CD4-positive, alpha-beta T cell treated with Interleukin-15 for 4 hours (primary cell): ENCODE results near the gene TUB.

Experiments used
- DNase-seq: peaks from one replicate; pipeline ENCODE4 v3.0.0-alpha.2; 2020; ENCODE audit warnings: low spot score

TUB gene

DNA sequence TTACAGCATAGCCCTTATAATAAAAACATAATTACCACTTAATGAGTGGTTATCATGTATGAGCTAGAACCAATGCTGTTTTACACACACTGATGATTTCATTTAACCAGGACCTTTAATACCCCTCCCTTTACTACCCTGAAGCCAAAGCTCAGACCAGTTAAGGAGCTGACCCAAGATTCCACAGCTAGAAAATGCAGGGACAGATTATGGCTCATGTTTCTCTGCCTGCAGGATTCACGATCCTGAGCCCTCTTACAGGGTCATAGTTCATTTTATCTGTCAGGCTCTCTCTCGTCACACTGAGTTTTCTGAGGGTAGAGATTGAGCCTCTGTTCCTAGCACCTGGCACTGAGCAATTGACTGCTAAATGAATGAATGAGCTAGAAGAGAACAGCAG, 27.4 kb downstream of the TUB start:
- DNase-seq = no peak

- DNase-seq = no peak
Measured at GRCh38 chr11:8109675-8110074, 28.7 kb downstream of the TUB start.

- DNase-seq = no peak
Measured at GRCh38 chr11:8110396-8110795, 29.4 kb downstream of the TUB start.

DNA sequence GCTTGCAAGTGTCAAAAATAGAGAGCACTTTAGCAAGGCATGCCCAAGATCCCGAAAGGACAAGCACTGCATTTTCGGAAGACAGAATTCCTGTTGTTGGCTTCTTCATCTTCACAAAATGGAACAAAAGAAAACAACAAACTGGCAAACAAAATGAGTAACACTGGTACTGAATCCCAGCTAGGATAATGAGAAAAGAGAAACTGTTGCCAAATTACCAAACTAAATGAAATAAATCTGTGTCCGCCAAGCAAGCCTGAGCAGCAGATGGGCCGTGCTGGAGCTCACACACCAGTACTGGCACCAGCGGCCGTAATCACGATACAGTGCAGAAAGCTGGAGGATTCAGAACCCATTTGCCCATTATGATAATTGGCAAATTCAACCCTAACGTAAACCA, 30.6 kb downstream of the TUB start:
- no peak for DNase-seq

DNA sequence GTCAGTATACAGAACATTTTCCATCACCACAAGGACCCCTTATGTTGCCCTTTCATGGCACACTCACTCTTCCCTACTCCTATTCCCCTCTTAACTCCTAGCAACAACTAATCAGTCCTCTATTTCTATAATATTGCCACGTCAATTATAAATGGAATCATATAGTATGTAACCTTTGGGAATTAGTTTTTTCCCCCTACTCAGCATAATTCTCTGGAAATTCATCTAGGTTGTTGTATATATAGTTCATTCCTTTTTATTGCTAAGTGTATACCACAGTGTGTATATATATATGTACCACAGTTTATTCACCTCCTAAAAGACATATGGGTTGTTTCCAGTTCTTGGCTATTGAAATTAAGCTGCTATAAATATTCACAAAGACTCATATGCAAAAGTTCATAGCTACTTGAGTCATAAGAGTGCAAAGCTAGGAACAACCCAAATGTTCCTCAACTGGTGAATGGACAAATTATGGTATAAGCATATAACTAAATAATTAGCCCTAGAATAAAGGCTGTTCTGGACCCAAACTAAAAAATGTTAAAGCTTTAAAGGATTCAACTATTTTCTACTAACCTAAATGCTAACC, 41.3 kb downstream of the TUB start:
- DNase-seq = no peak

DNA sequence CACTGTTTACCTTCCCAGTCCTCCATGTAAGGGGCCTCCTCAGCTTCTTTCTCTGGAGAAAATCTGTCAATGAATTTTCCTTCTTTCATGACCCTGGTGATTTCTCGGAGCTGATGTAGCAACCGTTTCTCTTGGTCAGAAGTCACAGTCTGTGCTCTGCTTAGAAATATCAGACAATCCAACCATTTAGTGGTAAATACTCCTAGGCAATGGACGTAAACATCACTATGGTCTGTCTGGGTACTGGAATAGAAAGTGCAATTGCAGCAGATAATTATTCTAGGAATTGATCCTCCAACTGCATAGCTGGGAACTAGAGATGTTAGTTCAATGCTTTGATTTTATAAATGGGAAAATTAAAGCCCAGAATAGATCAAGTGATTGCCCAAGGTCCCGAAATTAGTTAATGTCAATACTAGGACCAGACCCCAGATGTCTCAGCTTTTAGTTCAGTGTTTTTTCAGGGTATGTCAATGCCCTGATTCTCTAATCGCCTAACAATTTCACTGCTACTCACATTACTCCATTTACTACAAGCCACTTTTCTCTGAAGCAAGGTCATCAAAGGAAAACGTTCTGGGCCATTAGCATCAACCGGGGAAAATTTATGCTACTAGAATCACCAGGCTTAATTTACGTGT, 45.8 kb downstream of the TUB start:
- no peak for DNase-seq

- no peak for DNase-seq
Measured at GRCh38 chr11:8127447-8127846, 46.4 kb downstream of the TUB start.

GRCh38 chr11:8138526-8138925, 57.5 kb downstream of the TUB start:
- DNase-seq = no peak

- no peak for DNase-seq
Measured at GRCh38 chr11:8149726-8150125, 68.7 kb downstream of the TUB start.
